GM12878 (cell line): ENCODE results near the gene CTAGE6. TPM values are rescaled to one million over a fixed set of nuclear protein-coding genes. Genes with fewer than 3 reads are reported as not detected.

Experiments used
- ATAC-seq: fragments of 200-7000 bp; cut with Tn5 transposase; 3 replicates; pipeline ENCODE4 v1.9.1; 2020; ENCODE audit warnings: mild to moderate bottlenecking, moderate library complexity
- BruUV-seq: library from RNA; stranded (reverse); fragments of 400-500 nt; replicated peaks from 2 replicates; lab custom pipeline; 2021; lab: Mats Ljungman, UMichigan
- CTCF ChIA-PET: fragments of 300-600 bp; sonication (Branson Sonifier 250); formaldehyde crosslinking; extraction: SDS; loops from one replicate; lab custom pipeline; 2021; ENCODE audit warnings: inconsistent platforms; lab: Yijun Ruan, JAX
- POLR2A ChIA-PET: fragments of 350-600 bp; formaldehyde crosslinking; extraction: SDS; loops from one replicate; lab custom pipeline; 2021; ENCODE audit warnings: inconsistent platforms; lab: Charles Lee
- RAD21 ChIA-PET: fragments of 300-600 bp; sonication (Branson Sonifier 250); formaldehyde crosslinking; loops from one replicate; lab custom pipeline; 2023; ENCODE audit warnings: antibody characterized with exemption; ENCODE audit not compliant: unreplicated experiment; lab: Charles Lee
- SMC1A ChIA-PET: fragments of 300-600 bp; sonication (Branson Sonifier 250); formaldehyde crosslinking; loops from one replicate; lab custom pipeline; 2023; ENCODE audit not compliant: unreplicated experiment, uncharacterized antibody; lab: Charles Lee
- DNase-seq: peaks from one replicate; pipeline ENCODE4 v3.0.0-alpha.2; 2011; ENCODE audit warnings: low read depth, low spot score
- FAIRE-seq: peaks from 3 replicates; lab custom pipeline; 2011; peaks lifted over from hg19 to GRCh38; lab: Jason Lieb, UNC
- H2AFZ ChIP-seq: 2 replicates; pipeline ENCODE4 v1.6.0; 2011; ENCODE audit warnings: low read depth, low read length, control low read depth; ENCODE audit not compliant: control insufficient read depth
- H3K27ac ChIP-seq: 2 replicates; pipeline ENCODE4 v1.5.1; 2011; ENCODE audit warnings: control low read depth; ENCODE audit not compliant: control insufficient read depth, insufficient read depth
- H3K27me3 ChIP-seq, 2 experiments: replicated peaks in 1 of 2; 2 replicates each; pipeline versions ENCODE4 v1.6.0 to v1.6.1; 2011; ENCODE audit warnings: low read length in 1 of 2; ENCODE audit not compliant: control insufficient read depth in 2 of 2, insufficient read depth in 2 of 2
- H3K36me3 ChIP-seq, 2 experiments: 2 replicates each; pipeline ENCODE4 v1.5.1; 2011; ENCODE audit warnings: low read length in 1 of 2; ENCODE audit not compliant: control insufficient read depth in 2 of 2, insufficient read depth in 2 of 2
- H3K4me1 ChIP-seq: 2 replicates; pipeline ENCODE4 v1.6.1; 2011; ENCODE audit warnings: mild to moderate bottlenecking, low read length, moderate library complexity, mixed read lengths; ENCODE audit not compliant: control insufficient read depth, insufficient read depth
- H3K4me2 ChIP-seq: 2 replicates; pipeline ENCODE4 v1.6.0; 2011; ENCODE audit warnings: control low read depth; ENCODE audit not compliant: control insufficient read depth, insufficient read depth
- H3K4me3 ChIP-seq: fragments of 200-600 bp; sonication (generic); 2 replicates; pipeline ENCODE4 v1.5.1; 2016
- H3K79me2 ChIP-seq: 2 replicates; pipeline ENCODE4 v1.6.0; 2011; ENCODE audit warnings: low read length; ENCODE audit not compliant: control insufficient read depth, insufficient read depth
- H3K9ac ChIP-seq: 2 replicates; pipeline ENCODE4 v1.8.0; 2011; ENCODE audit warnings: low read length, control low read depth, mixed read lengths; ENCODE audit not compliant: control insufficient read depth, insufficient read depth
- H3K9me3 ChIP-seq: replicated peaks from 3 replicates; pipeline ENCODE4 v1.5.1; 2011; ENCODE audit warnings: mild to moderate bottlenecking, low read length; ENCODE audit not compliant: control insufficient read depth, insufficient read depth
- H4K20me1 ChIP-seq: 2 replicates; pipeline ENCODE4 v1.6.0; 2011; ENCODE audit not compliant: control insufficient read depth, insufficient read depth
- ASH2L ChIP-seq: fragments of 300-600, 200-600 bp; sonication (generic); IDR thresholded peaks from 2 replicates; pipeline ENCODE4 v1.6.1; 2017; ENCODE audit warnings: low read depth, mild to moderate bottlenecking, borderline replicate concordance
- BHLHE40 ChIP-seq, 2 experiments: fragments of 450-650 bp in 1 of 2; IDR thresholded peaks; 2 replicates each; pipeline ENCODE4 v1.6.1; 2011 to 2017; ENCODE audit warnings: low read depth in 2 of 2, borderline replicate concordance in 1 of 2, improper control_type of control experiment in 1 of 2, low read length in 1 of 2, mild to moderate bottlenecking in 1 of 2
- BMI1 ChIP-seq: fragments of 450-650 bp; IDR thresholded peaks from 2 replicates; pipeline ENCODE4 v1.6.1; 2016; ENCODE audit warnings: mild to moderate bottlenecking, moderate library complexity, borderline replicate concordance
- ESRRA ChIP-seq: IDR thresholded peaks from 2 replicates; pipeline ENCODE4 v1.6.1; 2012; ENCODE audit warnings: mild to moderate bottlenecking, low read length, improper control_type of control experiment
- ETV6 ChIP-seq, 2 experiments: fragments of 450-650 bp in 1 of 2; IDR thresholded peaks in 1 of 2; conservative IDR thresholded peaks in 1 of 2; 2 replicates each; pipeline ENCODE4 v1.6.1; 2014; ENCODE audit warnings: antibody characterized with exemption in 1 of 2, borderline replicate concordance in 1 of 2, low read depth in 1 of 2, mild to moderate bottlenecking in 1 of 2, moderate library complexity in 1 of 2
- IKZF2 ChIP-seq, 2 experiments: fragments of 450-650 bp; IDR thresholded peaks; 2 replicates each; pipeline ENCODE4 v1.6.1; 2017; ENCODE audit warnings: mild to moderate bottlenecking in 2 of 2, moderate library complexity in 2 of 2
- IRF4 ChIP-seq: IDR thresholded peaks from 2 replicates; pipeline ENCODE4 v1.6.1; 2011; ENCODE audit warnings: low read depth, low read length
- JUND ChIP-seq: IDR thresholded peaks from 2 replicates; pipeline ENCODE4 v1.6.1; 2012; ENCODE audit warnings: low read depth, mild to moderate bottlenecking, low read length, improper control_type of control experiment, moderate library complexity
- KAT2A ChIP-seq: conservative IDR thresholded peaks from 2 replicates; pipeline ENCODE4 v1.6.1; 2011; ENCODE audit warnings: low read depth, low read length; ENCODE audit not compliant: control insufficient read depth
- MYB ChIP-seq: fragments of 150-350 bp; IDR thresholded peaks from 2 replicates; pipeline ENCODE4 v1.6.1; 2014; ENCODE audit warnings: mild to moderate bottlenecking, low read depth, low read length, borderline replicate concordance
- NFXL1 ChIP-seq: fragments of 450-650 bp; IDR thresholded peaks from 2 replicates; pipeline ENCODE4 v1.6.1; 2017; ENCODE audit warnings: antibody characterized with exemption, mild to moderate bottlenecking, borderline replicate concordance
- RBBP5 ChIP-seq: fragments of 200-600 bp; sonication (generic); conservative IDR thresholded peaks from 2 replicates; pipeline ENCODE4 v1.6.1; 2016
- RELA ChIP-seq: fragments of 450-650 bp; IDR thresholded peaks from 2 replicates; pipeline ENCODE4 v1.8.0; 2014; ENCODE audit warnings: borderline replicate concordance; ENCODE audit not compliant: partially characterized antibody
- SP1 ChIP-seq: IDR thresholded peaks from one replicate; pipeline ENCODE4 v1.6.1; 2011; ENCODE audit warnings: low read depth, low read length
- WGBS: methylation state at CpG from one replicate; pipeline ENCODE4 v1.1.6; 2016; ENCODE audit warnings: low lambda C conversion rate; ENCODE audit not compliant: insufficient replicate concordance, insufficient coverage; ENCODE audit errors: missing lambda C conversion rate; 5-methylcytosine and 5-hydroxymethylcytosine counted together
- in situ Hi-C: fragments of 300-500 bp; cut with MboI; formaldehyde crosslinking; loops from 9 replicates; pipeline ENCODE4 v1.14.3; 2018; ENCODE audit warnings: mixed read lengths
- intact Hi-C: fragments of 100-400 bp; cut with micrococcal nuclease; formaldehyde crosslinking; loops from one replicate; pipeline ENCODE4 v1.14.2; 2022; ENCODE audit not compliant: unreplicated experiment
- polyA plus RNA-seq, 11 experiments: library from polyadenylated mRNA; depleted of rRNA in 4 of 11; unstranded in 6 of 11; stranded (reverse) in 5 of 11; fragments of >200 nt; fragmentation: Nextera tagmentation in 4 of 11; fragmentation: Illumina TruSeq in 1 of 11; extraction: Ambion mirVana in 4 of 11; extraction: Trizol in 1 of 11; gene quantifications; 1 replicate in 1 of 11; 2 replicates in 10 of 11; pipeline versions ENCODE4 v1.2.1 to v1.2.3, GENCODE V29; 2011 to 2016; ENCODE audit warnings: inconsistent platforms in 2 of 11, missing spikeins in 2 of 11, low read depth in 1 of 11
- total RNA-seq, 4 experiments: library from RNA; depleted of rRNA in 3 of 4; stranded (reverse); fragments of >200 nt in 3 of 4; fragmentation: Illumina TruSeq in 1 of 4; extraction: Trizol in 1 of 4; gene quantifications; 2 replicates each; pipeline versions ENCODE4 v1.2.1 to v1.2.3, GENCODE V29; 2013 to 2021
- TF ChIP-seq, protein P1 (sequence below): IDR thresholded peaks from 2 replicates; pipeline ENCODE4 v1.6.1; 2011; ENCODE audit warnings: borderline replicate concordance, low read depth, mild to moderate bottlenecking, moderate library complexity, mixed read lengths, low read length; ENCODE audit not compliant: insufficient read depth; ENCODE audit errors: extremely low read length
- TF ChIP-seq, protein P2 (sequence below): fragments of 450-650 bp; IDR thresholded peaks from 2 replicates; pipeline ENCODE4 v1.6.1; 2017; ENCODE audit warnings: antibody characterized with exemption, mild to moderate bottlenecking, moderate library complexity

The CTAGE6 gene
- total and polyA plus RNA-seq, 10 of the 15 experiments (the other 5 are each of a cell fraction or from before 2014, with no cell fraction given), result 0.12 TPM; not detected in 9

- Histone ChIP-seq H3K4me1 (no peaks in the 10 kb centered on the region), H3K79me2 (no peaks in the 10 kb centered on the region)
- intact Hi-C loops, result no loop called here
- RAD21 ChIA-PET, result interaction anchor here (2.3 to 3.8 kb wide), 2 partner anchors 157 to 392 kb away, joined by 12 to 35 read pairs; no protein-coding TSS in a partner anchor
- POLR2A ChIA-PET, result no interaction called here
- no peak for TF ChIP-seq JUND
- TF ChIP-seq IRF4, result no peak
- TF ChIP-seq RBBP5, result no peak
- TF ChIP-seq BMI1, result no peak
- TF ChIP-seq ETV6 (conservative IDR thresholded peaks at IDR 0.05 in 1 of 2, IDR thresholded peaks at IDR 0.05 in 1 of 2; ENCODE audit: borderline replicate concordance in 1 of 2, low read depth in 1 of 2), result no peak
- no peak for TF ChIP-seq ASH2L
- no peak for TF ChIP-seq KAT2A
- TF ChIP-seq BHLHE40 (IDR thresholded peaks at IDR 0.05; ENCODE audit: borderline replicate concordance in 1 of 2, low read depth in 2 of 2, low read length in 1 of 2), result no peak
- TF ChIP-seq RELA, result no peak
- TF ChIP-seq, protein P1, sequence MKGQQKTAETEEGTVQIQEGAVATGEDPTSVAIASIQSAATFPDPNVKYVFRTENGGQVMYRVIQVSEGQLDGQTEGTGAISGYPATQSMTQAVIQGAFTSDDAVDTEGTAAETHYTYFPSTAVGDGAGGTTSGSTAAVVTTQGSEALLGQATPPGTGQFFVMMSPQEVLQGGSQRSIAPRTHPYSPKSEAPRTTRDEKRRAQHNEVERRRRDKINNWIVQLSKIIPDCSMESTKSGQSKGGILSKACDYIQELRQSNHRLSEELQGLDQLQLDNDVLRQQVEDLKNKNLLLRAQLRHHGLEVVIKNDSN, result no peak
- no peak for TF ChIP-seq IKZF2 (IDR thresholded peaks at IDR 0.05)
- TF ChIP-seq, protein P2, sequence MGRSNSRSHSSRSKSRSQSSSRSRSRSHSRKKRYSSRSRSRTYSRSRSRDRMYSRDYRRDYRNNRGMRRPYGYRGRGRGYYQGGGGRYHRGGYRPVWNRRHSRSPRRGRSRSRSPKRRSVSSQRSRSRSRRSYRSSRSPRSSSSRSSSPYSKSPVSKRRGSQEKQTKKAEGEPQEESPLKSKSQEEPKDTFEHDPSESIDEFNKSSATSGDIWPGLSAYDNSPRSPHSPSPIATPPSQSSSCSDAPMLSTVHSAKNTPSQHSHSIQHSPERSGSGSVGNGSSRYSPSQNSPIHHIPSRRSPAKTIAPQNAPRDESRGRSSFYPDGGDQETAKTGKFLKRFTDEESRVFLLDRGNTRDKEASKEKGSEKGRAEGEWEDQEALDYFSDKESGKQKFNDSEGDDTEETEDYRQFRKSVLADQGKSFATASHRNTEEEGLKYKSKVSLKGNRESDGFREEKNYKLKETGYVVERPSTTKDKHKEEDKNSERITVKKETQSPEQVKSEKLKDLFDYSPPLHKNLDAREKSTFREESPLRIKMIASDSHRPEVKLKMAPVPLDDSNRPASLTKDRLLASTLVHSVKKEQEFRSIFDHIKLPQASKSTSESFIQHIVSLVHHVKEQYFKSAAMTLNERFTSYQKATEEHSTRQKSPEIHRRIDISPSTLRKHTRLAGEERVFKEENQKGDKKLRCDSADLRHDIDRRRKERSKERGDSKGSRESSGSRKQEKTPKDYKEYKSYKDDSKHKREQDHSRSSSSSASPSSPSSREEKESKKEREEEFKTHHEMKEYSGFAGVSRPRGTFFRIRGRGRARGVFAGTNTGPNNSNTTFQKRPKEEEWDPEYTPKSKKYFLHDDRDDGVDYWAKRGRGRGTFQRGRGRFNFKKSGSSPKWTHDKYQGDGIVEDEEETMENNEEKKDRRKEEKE, result no peak
- no peak for TF ChIP-seq SP1
- TF ChIP-seq ESRRA, result no peak
- no peak for TF ChIP-seq NFXL1
- no peak for TF ChIP-seq MYB
- TF ChIP-seq, all 136 proteins: peak for 0
- Histone ChIP-seq H3K4me3 (no peak overlapping the region), H3K4me2 (no peak overlapping the region), H3K9ac (no peak overlapping the region), H2AFZ (no peak overlapping the region), H3K9me3 (no peaks in the 10 kb centered on the region), H3K36me3 (no peaks in the 10 kb centered on the region), H3K27ac (no peak overlapping the region), H3K27me3 (no peaks in the 10 kb centered on the region), H4K20me1 (no peaks in the 10 kb centered on the region)
- ChIA-PET SMC1A (interaction anchor here (1.1 to 2.9 kb wide), 8 partner anchors 156 to 495 kb away, joined by 3 to 27 read pairs (median 4); no protein-coding TSS in a partner anchor), CTCF (interaction anchor here (1.3 to 2.3 kb wide), 7 partner anchors 7 to 496 kb away, joined by 3 to 26 read pairs (median 11); no protein-coding TSS in a partner anchor)
- WGBS, result 47% methylated on average over 4 of the region's 4 CpGs
- DNase-seq (no peak), FAIRE-seq (no peak), ATAC-seq (no peak)
- in situ Hi-C loops, result no loop called here
- BruUV-seq, result no TSS peak
These were observed 21.5 kb downstream of the CTAGE6 start for GRCh38 chr7:143735962-143736361.
